Measurements from ENCODE around the gene CAMKK1. TPM values are rescaled to one million over a fixed set of nuclear protein-coding genes. Genes with fewer than 3 reads are reported as not detected.
A peak's percentile ranks its signal among the peaks of the same experiment; 100 is the strongest.

Gene CAMKK1
- total and polyA plus RNA-seq, 4 donors: 3.8 to 14.9 (median 9.4) TPM

DNA sequence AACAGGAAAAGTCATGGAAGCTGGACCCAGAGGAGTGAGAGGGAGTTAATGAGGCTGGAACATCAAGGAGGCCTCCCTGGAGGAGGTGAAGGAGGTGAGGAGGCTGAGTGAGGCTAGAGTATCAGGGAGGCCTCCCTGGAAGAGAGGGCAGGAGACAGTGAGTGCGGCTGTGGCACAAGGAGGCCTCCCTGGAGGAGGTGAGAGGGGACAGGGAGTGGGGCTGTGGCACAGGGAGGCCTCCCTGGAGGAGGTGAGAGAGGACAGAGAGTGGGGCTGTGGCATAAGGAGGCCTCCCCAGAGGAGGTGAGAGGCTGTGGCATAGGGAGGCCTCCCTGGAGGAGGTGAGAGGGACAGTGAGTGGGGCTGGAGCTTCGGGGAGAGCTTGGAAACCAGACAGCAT lies 5.5 kb downstream of the CAMKK1 start:
- peak overlapping the region in 1 of 2 donors; percentile 40 for H3K27ac ChIP-seq (ENCODE audit: low read depth in 1 of 2, low read length in 1 of 2)
- no peaks in the 10 kb centered on the region for H3K27me3 ChIP-seq (ENCODE audit: control insufficient read depth in 3 of 3, insufficient read depth in 3 of 3, low read length in 2 of 3)
- ATAC-seq (ENCODE audit: insufficient read depth, low FRiP score) (no peak), DNase-seq (no peak)
- no peak overlapping the region for H3K9ac ChIP-seq (ENCODE audit: insufficient read depth in 1 of 2, low read length in 2 of 2)
- peaks cover 0 to 9% (median 3%) of the 10 kb centered on the region in 4 donors for H3K36me3 ChIP-seq (ENCODE audit: control insufficient read depth in 4 of 4, insufficient read depth in 4 of 4, low read length in 4 of 4)
- no peaks in the 10 kb centered on the region for H3K9me3 ChIP-seq (ENCODE audit: control insufficient read depth in 4 of 4, insufficient read depth in 3 of 4, low read length in 3 of 4)
- peaks cover 0 to 33% (median 13%) of the 10 kb centered on the region in 5 donors for H3K4me1 ChIP-seq (ENCODE audit: control insufficient read depth in 5 of 5, insufficient read depth in 5 of 5, low read length in 5 of 5)
- H3K4me3 ChIP-seq: no peak overlapping the region
- 58 to 63% methylated on average over 2 of the region's 2 CpGs for WGBS, 2 donors
- TF ChIP-seq CTCF (IDR thresholded peaks at IDR 0.05; ENCODE audit: control extremely low read depth, extremely low read depth): no peak

- ATAC-seq (ENCODE audit: insufficient read depth, low FRiP score) (peak; percentile 59), DNase-seq (peak in 2 of 3 donors; percentile 38 to 59)
- peak overlapping the region in 1 of 2 donors; percentile 40 for H3K27ac ChIP-seq (ENCODE audit: low read depth in 1 of 2, low read length in 1 of 2)
- H3K4me3 ChIP-seq: no peak overlapping the region
- no peak overlapping the region for H3K9ac ChIP-seq (ENCODE audit: insufficient read depth in 1 of 2, low read length in 2 of 2)
- no peaks in the 10 kb centered on the region for H3K27me3 ChIP-seq (ENCODE audit: control insufficient read depth in 3 of 3, insufficient read depth in 3 of 3, low read length in 2 of 3)
- peaks cover 0 to 29% (median 13%) of the 10 kb centered on the region in 5 donors for H3K4me1 ChIP-seq (ENCODE audit: control insufficient read depth in 5 of 5, insufficient read depth in 5 of 5, low read length in 5 of 5)
- peaks cover 0 to 9% (median 3%) of the 10 kb centered on the region in 4 donors for H3K36me3 ChIP-seq (ENCODE audit: control insufficient read depth in 4 of 4, insufficient read depth in 4 of 4, low read length in 4 of 4)
- no peaks in the 10 kb centered on the region for H3K9me3 ChIP-seq (ENCODE audit: control insufficient read depth in 4 of 4, insufficient read depth in 3 of 4, low read length in 3 of 4)
- no peak for TF ChIP-seq CTCF (IDR thresholded peaks at IDR 0.05; ENCODE audit: control extremely low read depth, extremely low read depth)
- WGBS, 2 donors: 21 to 49% methylated on average over 10 of the region's 10 CpGs
These were observed 6.1 kb downstream of the CAMKK1 start for GRCh38 chr17:3886776-3887175.

GRCh38 chr17:3885970-3886369 lies 6.9 kb downstream of the CAMKK1 start:
- no peak overlapping the region for H3K27ac ChIP-seq (ENCODE audit: low read depth in 1 of 2, low read length in 1 of 2)
- H3K36me3 ChIP-seq (ENCODE audit: control insufficient read depth in 4 of 4, insufficient read depth in 4 of 4, low read length in 4 of 4): peaks cover 0 to 12% (median 3%) of the 10 kb centered on the region in 4 donors
- no peaks in the 10 kb centered on the region for H3K9me3 ChIP-seq (ENCODE audit: control insufficient read depth in 4 of 4, insufficient read depth in 3 of 4, low read length in 3 of 4)
- DNase-seq (no peak), ATAC-seq (ENCODE audit: insufficient read depth, low FRiP score) (no peak)
- no peak for TF ChIP-seq CTCF (IDR thresholded peaks at IDR 0.05; ENCODE audit: control extremely low read depth, extremely low read depth)
- H3K9ac ChIP-seq (ENCODE audit: insufficient read depth in 1 of 2, low read length in 2 of 2): no peak overlapping the region
- no peak overlapping the region for H3K4me3 ChIP-seq
- H3K4me1 ChIP-seq (ENCODE audit: control insufficient read depth in 5 of 5, insufficient read depth in 5 of 5, low read length in 5 of 5): peaks cover 0 to 22% (median 13%) of the 10 kb centered on the region in 5 donors
- 79% methylated on average over 4 of the region's 4 CpGs for WGBS, 2 donors
- H3K27me3 ChIP-seq (ENCODE audit: control insufficient read depth in 3 of 3, insufficient read depth in 3 of 3, low read length in 2 of 3): no peaks in the 10 kb centered on the region

GRCh38 chr17:3885271-3885670 lies 7.6 kb downstream of the CAMKK1 start:
- H3K36me3 ChIP-seq (ENCODE audit: control insufficient read depth in 4 of 4, insufficient read depth in 4 of 4, low read length in 4 of 4): peaks cover 0 to 12% (median 3%) of the 10 kb centered on the region in 4 donors
- DNase-seq (peak in 2 of 3 donors; percentile 39 to 63), ATAC-seq (ENCODE audit: insufficient read depth, low FRiP score) (no peak)
- no peak for TF ChIP-seq CTCF (IDR thresholded peaks at IDR 0.05; ENCODE audit: control extremely low read depth, extremely low read depth)
- H3K4me3 ChIP-seq: no peak overlapping the region
- H3K27ac ChIP-seq (ENCODE audit: low read depth in 1 of 2, low read length in 1 of 2): no peak overlapping the region
- 67 to 82% methylated on average over 14 of the region's 14 CpGs for WGBS, 2 donors
- H3K9me3 ChIP-seq (ENCODE audit: control insufficient read depth in 4 of 4, insufficient read depth in 3 of 4, low read length in 3 of 4): no peaks in the 10 kb centered on the region
- no peak overlapping the region for H3K9ac ChIP-seq (ENCODE audit: insufficient read depth in 1 of 2, low read length in 2 of 2)
- no peaks in the 10 kb centered on the region for H3K27me3 ChIP-seq (ENCODE audit: control insufficient read depth in 3 of 3, insufficient read depth in 3 of 3, low read length in 2 of 3)
- H3K4me1 ChIP-seq (ENCODE audit: control insufficient read depth in 5 of 5, insufficient read depth in 5 of 5, low read length in 5 of 5): peaks cover 0 to 21% (median 8%) of the 10 kb centered on the region in 5 donors
